Neuronal stem cell (in vitro differentiated cells): ENCODE results near the gene TNFAIP8.

ENCODE experiments used
- DNase-seq: peaks from one replicate; pipeline ENCODE4 v3.0.0-alpha.2; 2013; ENCODE audit warnings: low spot score
- H2AFZ ChIP-seq: one replicate; pipeline ENCODE4 v1.6.1; 2013; ENCODE audit warnings: mild to moderate bottlenecking, low read length, inconsistent platforms
- H2AK5ac ChIP-seq: 2 replicates; pipeline ENCODE4 v1.6.1; 2013; ENCODE audit warnings: low read depth, mild to moderate bottlenecking, inconsistent platforms, low read length, moderate library complexity, mixed read lengths
- H2BK120ac ChIP-seq: 2 replicates; pipeline ENCODE4 v1.6.1; 2013; ENCODE audit warnings: low read depth, mild to moderate bottlenecking, inconsistent platforms, low read length, moderate library complexity, mixed read lengths
- H2BK12ac ChIP-seq: one replicate; pipeline ENCODE4 v1.6.1; 2013; ENCODE audit warnings: low read length, inconsistent platforms
- H2BK15ac ChIP-seq: 2 replicates; pipeline ENCODE4 v1.6.1; 2013; ENCODE audit warnings: mild to moderate bottlenecking, low read length, inconsistent platforms, mixed read lengths
- H2BK5ac ChIP-seq: one replicate; pipeline ENCODE4 v1.6.1; 2013; ENCODE audit warnings: inconsistent platforms, mild to moderate bottlenecking, low read length, moderate library complexity
- H3K14ac ChIP-seq: one replicate; pipeline ENCODE4 v1.6.1; 2013; ENCODE audit warnings: low read length, inconsistent platforms
- H3K18ac ChIP-seq: 2 replicates; pipeline ENCODE4 v1.6.1; 2013; ENCODE audit warnings: low read length, inconsistent platforms
- H3K23ac ChIP-seq: 2 replicates; pipeline ENCODE4 v1.6.1; 2013; ENCODE audit warnings: low read depth, mild to moderate bottlenecking, mixed read lengths, low read length, inconsistent platforms; ENCODE audit not compliant: poor library complexity
- H3K27ac ChIP-seq: replicated peaks from 3 replicates; pipeline ENCODE4 v1.5.1; 2013; ENCODE audit warnings: low read length, inconsistent platforms
- H3K27me3 ChIP-seq, 3 experiments: 2 replicates each; pipeline ENCODE4 v1.6.1; 2013; ENCODE audit warnings: low read length in 3 of 3, mild to moderate bottlenecking in 2 of 3, inconsistent platforms in 1 of 3, low read depth in 1 of 3, mixed read lengths in 1 of 3, moderate library complexity in 1 of 3; ENCODE audit not compliant: control insufficient read depth in 3 of 3, insufficient read depth in 3 of 3
- H3K36me3 ChIP-seq, 2 donors: replicated peaks in 1 of 2; 2 replicates each; pipeline ENCODE4 v1.6.1; 2013; ENCODE audit warnings: low read length in 2 of 2; ENCODE audit not compliant: control insufficient read depth in 2 of 2, insufficient read depth in 2 of 2
- H3K4ac ChIP-seq: 2 replicates; pipeline ENCODE4 v1.6.1; 2013; ENCODE audit warnings: inconsistent platforms, mild to moderate bottlenecking, low read length, moderate library complexity
- H3K4me1 ChIP-seq, 2 donors: 1 replicate in 1 of 2; 2 replicates in 1 of 2; pipeline ENCODE4 v1.6.1; 2013; ENCODE audit warnings: low read length in 2 of 2, low read depth in 1 of 2; ENCODE audit not compliant: control insufficient read depth in 2 of 2, insufficient read depth in 1 of 2
- H3K4me2 ChIP-seq: one replicate; pipeline ENCODE4 v1.6.1; 2013; ENCODE audit warnings: mild to moderate bottlenecking, low read length, inconsistent platforms; ENCODE audit not compliant: insufficient read depth, poor library complexity, severe bottlenecking
- H3K4me3 ChIP-seq, 2 donors: 2 replicates each; pipeline ENCODE4 v1.5.1; 2013; ENCODE audit warnings: low read length in 2 of 2, mild to moderate bottlenecking in 2 of 2, inconsistent platforms in 1 of 2, moderate library complexity in 1 of 2
- H3K79me1 ChIP-seq: one replicate; pipeline ENCODE4 v1.6.1; 2013; ENCODE audit warnings: low read depth, mild to moderate bottlenecking, inconsistent platforms, low read length, moderate library complexity
- H3K9ac ChIP-seq: one replicate; pipeline ENCODE4 v1.6.1; 2013; ENCODE audit warnings: mild to moderate bottlenecking, low read depth, low read length, inconsistent platforms; ENCODE audit not compliant: poor library complexity
- H3K9me3 ChIP-seq, 2 donors: replicated peaks in 1 of 2; 2 replicates each; pipeline versions ENCODE3 to v1.6.1; 2013; ENCODE audit warnings: low read length in 2 of 2, mild to moderate bottlenecking in 2 of 2, inconsistent platforms in 1 of 2, low read depth in 1 of 2, mixed read lengths in 1 of 2, moderate library complexity in 1 of 2; ENCODE audit not compliant: control insufficient read depth in 2 of 2, insufficient read depth in 1 of 2
- H4K8ac ChIP-seq: one replicate; pipeline ENCODE4 v1.6.1; 2013; ENCODE audit warnings: low read depth, mild to moderate bottlenecking, inconsistent platforms, low read length, moderate library complexity
- H4K91ac ChIP-seq: one replicate; pipeline ENCODE4 v1.6.1; 2013; ENCODE audit warnings: low read length, low read depth, mild to moderate bottlenecking, inconsistent platforms; ENCODE audit not compliant: poor library complexity
- WGBS, 2 donors: extraction: QIAGEN DNeasy Blood & Tissue Kit; methylation state at CpG; one replicate each; pipeline ENCODE4 v1.1.7; 2013; ENCODE audit warnings: missing lambda C conversion rate in 2 of 2, mixed read lengths in 1 of 2; ENCODE audit not compliant: insufficient read length in 2 of 2, insufficient replicate concordance in 1 of 2; ENCODE audit errors: extremely low coverage in 2 of 2; 5-methylcytosine and 5-hydroxymethylcytosine counted together

TNFAIP8 gene

DNA sequence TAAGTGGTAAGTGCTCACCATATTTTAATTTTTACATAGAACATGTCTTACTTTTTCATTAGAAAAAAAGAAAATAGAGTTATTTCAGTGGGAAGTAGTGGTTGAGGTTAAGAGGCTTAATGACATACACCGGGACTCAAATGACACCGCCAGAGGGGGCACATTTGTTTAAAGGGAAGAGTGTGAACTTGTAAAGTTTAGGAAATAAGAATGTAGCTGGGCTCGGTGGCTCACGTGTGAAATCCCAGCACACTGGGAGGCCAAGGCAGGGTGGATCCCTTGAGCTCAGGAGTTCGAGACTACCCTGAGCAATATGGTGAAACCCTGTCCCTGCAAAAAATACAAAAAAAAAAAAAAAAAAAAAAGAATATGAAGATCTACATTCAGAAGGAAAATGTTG is 43.4 kb upstream of the TNFAIP8 start:
- H3K4me2 ChIP-seq, result no peak overlapping the region
- H2AFZ ChIP-seq, result no peak overlapping the region
- H2BK5ac ChIP-seq, result no peak overlapping the region
- H3K23ac ChIP-seq, result no peak overlapping the region
- H3K4me3 ChIP-seq, result no peak overlapping the region
- no peak overlapping the region for H2AK5ac ChIP-seq
- no peaks in the 10 kb centered on the region for H3K79me1 ChIP-seq
- H3K27ac ChIP-seq, result no peak overlapping the region
- no peak overlapping the region for H4K91ac ChIP-seq
- H3K36me3 ChIP-seq, result peaks cover 0 to 2% of the 10 kb centered on the region in 2 donors
- no peak overlapping the region for H4K8ac ChIP-seq
- H3K18ac ChIP-seq, result no peak overlapping the region
- no peak for DNase-seq
- H3K14ac ChIP-seq, result no peak overlapping the region
- H2BK120ac ChIP-seq, result no peak overlapping the region
- H3K9ac ChIP-seq, result no peak overlapping the region
- H3K27me3 ChIP-seq, result no peaks in the 10 kb centered on the region
- H3K4me1 ChIP-seq, result no peaks in the 10 kb centered on the region
- H2BK15ac ChIP-seq, result no peak overlapping the region
- no peak overlapping the region for H2BK12ac ChIP-seq
- H3K4ac ChIP-seq, result no peak overlapping the region
- H3K9me3 ChIP-seq, result no peaks in the 10 kb centered on the region
- WGBS, 2 donors, result no CpG with 5 or more reads among the region's 5 CpGs

- Histone ChIP-seq H3K4me2 (no peak overlapping the region), H3K9ac (no peak overlapping the region), H2BK12ac (no peak overlapping the region), H3K36me3 (peaks cover 0 to 2% of the 10 kb centered on the region in 2 donors), H3K4me3 (no peak overlapping the region), H3K23ac (no peak overlapping the region), H2AFZ (no peak overlapping the region), H2BK120ac (no peak overlapping the region), H3K79me1 (no peaks in the 10 kb centered on the region), H3K9me3 (no peaks in the 10 kb centered on the region), H3K14ac (no peak overlapping the region), H3K27me3 (no peaks in the 10 kb centered on the region), H3K27ac (no peak overlapping the region), H2AK5ac (no peak overlapping the region), H2BK5ac (no peak overlapping the region), H2BK15ac (no peak overlapping the region), H3K4me1 (no peaks in the 10 kb centered on the region), H3K18ac (no peak overlapping the region), H4K91ac (no peak overlapping the region), H3K4ac (no peak overlapping the region), H4K8ac (no peak overlapping the region)
- DNase-seq, result no peak
- no CpG with 5 or more reads among the region's 1 CpG for WGBS, 2 donors
Observed at GRCh38 chr5:119313197-119313596, 42.6 kb upstream of the TNFAIP8 start.

DNA sequence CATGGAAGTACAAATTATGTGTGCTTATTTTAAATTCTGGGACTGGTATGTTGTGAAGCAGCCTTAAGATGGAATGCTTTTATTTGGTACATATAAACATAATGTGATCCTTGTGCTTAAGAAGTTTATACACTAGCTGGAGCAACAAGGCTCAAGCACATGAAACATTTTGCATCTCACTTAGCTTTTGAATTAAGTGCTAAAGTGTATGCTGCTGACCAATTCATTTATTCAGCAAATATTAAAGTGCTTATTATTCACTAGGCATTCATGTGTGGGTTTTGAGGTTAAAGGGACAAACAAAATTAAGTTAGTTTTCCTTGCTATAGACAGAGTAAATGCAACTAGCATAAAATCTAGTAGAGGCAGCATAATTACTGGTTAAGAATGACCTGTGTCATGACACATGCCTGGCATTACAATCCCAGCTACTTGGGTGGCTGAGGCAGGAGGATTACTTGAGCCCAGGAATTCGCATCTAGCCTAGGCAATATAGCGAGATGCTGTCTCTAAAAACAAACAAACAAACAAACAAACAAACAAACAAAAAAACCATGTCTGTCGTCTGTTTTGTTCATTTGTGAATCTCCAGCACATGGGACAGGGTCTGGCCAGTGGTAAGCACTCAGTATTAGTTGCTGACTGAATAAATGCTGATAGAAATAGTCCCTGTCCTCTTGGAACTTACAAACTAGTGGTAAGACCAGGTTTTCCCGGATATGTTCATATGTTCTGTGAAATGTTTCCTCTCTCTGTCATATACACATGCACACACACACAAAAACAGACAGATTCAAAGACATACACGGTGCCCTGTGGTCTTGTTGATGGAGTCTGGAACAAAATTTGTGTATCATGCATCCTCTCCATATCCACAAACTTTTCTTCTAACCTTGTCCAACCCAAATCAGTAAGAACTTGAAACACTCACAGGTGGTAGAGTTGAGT is 41.9 kb upstream of the TNFAIP8 start:
- Histone ChIP-seq H3K4me2 (no peak overlapping the region), H4K91ac (no peak overlapping the region), H3K18ac (no peak overlapping the region), H4K8ac (no peak overlapping the region), H3K4me1 (no peaks in the 10 kb centered on the region), H2BK15ac (no peak overlapping the region), H3K4me3 (no peak overlapping the region), H2BK12ac (no peak overlapping the region), H3K36me3 (peaks cover 0 to 2% of the 10 kb centered on the region in 2 donors), H3K27ac (no peak overlapping the region), H3K79me1 (no peaks in the 10 kb centered on the region), H2AK5ac (no peak overlapping the region), H2BK120ac (no peak overlapping the region), H3K9ac (no peak overlapping the region), H3K9me3 (no peaks in the 10 kb centered on the region), H3K23ac (no peak overlapping the region), H3K14ac (no peak overlapping the region), H3K4ac (no peak overlapping the region), H2AFZ (no peak overlapping the region), H3K27me3 (no peaks in the 10 kb centered on the region), H2BK5ac (no peak overlapping the region)
- no CpG with 5 or more reads among the region's 5 CpGs for WGBS, 2 donors
- no peak for DNase-seq

DNA sequence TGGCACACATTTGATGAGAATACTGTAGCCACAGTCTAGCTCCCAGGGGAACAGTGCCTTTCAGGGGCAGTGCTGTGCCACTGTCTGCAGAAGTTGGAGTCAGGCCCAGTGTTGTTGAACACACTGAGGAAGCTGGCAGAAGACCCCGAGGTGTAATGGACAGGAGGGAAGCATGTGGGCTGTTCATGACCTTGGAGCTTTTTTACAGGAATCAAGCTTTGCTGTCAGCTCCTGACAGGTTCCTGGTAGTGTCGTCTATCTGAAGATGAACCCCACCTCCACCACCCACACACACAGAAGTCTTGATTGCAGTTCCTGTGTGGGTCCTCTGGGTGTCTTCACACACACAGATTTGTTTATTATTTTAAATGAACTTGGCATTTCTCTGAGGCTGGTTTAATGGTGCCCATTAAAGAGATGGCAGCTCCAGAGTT is 40.3 kb upstream of the TNFAIP8 start:
- H3K4me1 ChIP-seq, result peaks cover 0 to 2% of the 10 kb centered on the region in 2 donors
- no peak overlapping the region for H2AFZ ChIP-seq
- H3K4me2 ChIP-seq, result no peak overlapping the region
- H2BK120ac ChIP-seq, result no peak overlapping the region
- H4K91ac ChIP-seq, result no peak overlapping the region
- no peak for DNase-seq
- peaks cover 0 to 2% of the 10 kb centered on the region in 2 donors for H3K36me3 ChIP-seq
- H3K27me3 ChIP-seq, result no peaks in the 10 kb centered on the region
- no peak overlapping the region for H3K18ac ChIP-seq
- no peak overlapping the region for H3K4ac ChIP-seq
- no peaks in the 10 kb centered on the region for H3K79me1 ChIP-seq
- no peak overlapping the region for H4K8ac ChIP-seq
- H3K9ac ChIP-seq, result no peak overlapping the region
- H3K4me3 ChIP-seq, result no peak overlapping the region
- no peak overlapping the region for H2BK15ac ChIP-seq
- H3K27ac ChIP-seq, result no peak overlapping the region
- H2BK12ac ChIP-seq, result no peak overlapping the region
- no peaks in the 10 kb centered on the region for H3K9me3 ChIP-seq
- H2AK5ac ChIP-seq, result no peak overlapping the region
- H3K14ac ChIP-seq, result no peak overlapping the region
- WGBS, 2 donors, result no CpG with 5 or more reads among the region's 2 CpGs
- no peak overlapping the region for H3K23ac ChIP-seq
- no peak overlapping the region for H2BK5ac ChIP-seq
